ENCODE data around the gene RBKS.

Gene RBKS

DNA sequence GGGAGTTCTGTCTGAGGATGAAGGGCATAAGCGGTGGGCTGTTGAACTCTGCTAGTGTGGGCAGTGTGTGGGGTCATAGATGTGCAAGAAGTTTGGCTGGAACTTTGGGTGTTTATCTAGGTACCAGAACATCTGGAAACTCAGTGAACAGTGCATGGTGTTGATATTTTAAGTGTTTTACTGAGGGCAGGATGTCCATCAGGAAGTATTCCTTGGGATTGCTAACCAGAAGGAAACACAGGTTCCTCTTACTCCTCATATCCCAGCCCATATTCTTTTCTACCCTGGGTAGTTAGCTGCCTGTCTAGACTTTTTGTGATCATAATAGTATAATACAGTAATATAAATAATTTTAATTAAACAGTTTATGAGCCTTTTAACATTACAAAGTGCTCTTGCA lies 15.9 kb upstream of the RBKS start:
- TF ChIP-seq, protein P1, sequence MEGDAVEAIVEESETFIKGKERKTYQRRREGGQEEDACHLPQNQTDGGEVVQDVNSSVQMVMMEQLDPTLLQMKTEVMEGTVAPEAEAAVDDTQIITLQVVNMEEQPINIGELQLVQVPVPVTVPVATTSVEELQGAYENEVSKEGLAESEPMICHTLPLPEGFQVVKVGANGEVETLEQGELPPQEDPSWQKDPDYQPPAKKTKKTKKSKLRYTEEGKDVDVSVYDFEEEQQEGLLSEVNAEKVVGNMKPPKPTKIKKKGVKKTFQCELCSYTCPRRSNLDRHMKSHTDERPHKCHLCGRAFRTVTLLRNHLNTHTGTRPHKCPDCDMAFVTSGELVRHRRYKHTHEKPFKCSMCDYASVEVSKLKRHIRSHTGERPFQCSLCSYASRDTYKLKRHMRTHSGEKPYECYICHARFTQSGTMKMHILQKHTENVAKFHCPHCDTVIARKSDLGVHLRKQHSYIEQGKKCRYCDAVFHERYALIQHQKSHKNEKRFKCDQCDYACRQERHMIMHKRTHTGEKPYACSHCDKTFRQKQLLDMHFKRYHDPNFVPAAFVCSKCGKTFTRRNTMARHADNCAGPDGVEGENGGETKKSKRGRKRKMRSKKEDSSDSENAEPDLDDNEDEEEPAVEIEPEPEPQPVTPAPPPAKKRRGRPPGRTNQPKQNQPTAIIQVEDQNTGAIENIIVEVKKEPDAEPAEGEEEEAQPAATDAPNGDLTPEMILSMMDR (IDR thresholded peaks at IDR 0.05; ENCODE audit: extremely low read depth, missing control alignments), result no peak
- DNase-seq (ENCODE audit: low spot score), result no peak

DNA sequence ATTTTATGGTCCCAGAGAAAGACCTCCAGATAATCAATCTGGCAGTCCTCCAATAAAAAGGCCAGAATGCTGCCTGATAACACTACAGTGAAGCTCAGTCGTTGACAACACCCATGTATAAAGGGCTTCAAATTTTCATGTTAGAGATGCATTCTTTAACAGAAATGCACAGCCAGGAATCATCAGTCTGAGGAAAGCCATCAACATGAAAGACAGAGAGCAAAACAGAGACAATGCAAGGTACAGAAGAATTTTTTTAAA lies 14.1 kb upstream of the RBKS start:
- TF ChIP-seq, protein P1 (IDR thresholded peaks at IDR 0.05; ENCODE audit: extremely low read depth, missing control alignments), result no peak
- no peak for DNase-seq (ENCODE audit: low spot score)

DNA sequence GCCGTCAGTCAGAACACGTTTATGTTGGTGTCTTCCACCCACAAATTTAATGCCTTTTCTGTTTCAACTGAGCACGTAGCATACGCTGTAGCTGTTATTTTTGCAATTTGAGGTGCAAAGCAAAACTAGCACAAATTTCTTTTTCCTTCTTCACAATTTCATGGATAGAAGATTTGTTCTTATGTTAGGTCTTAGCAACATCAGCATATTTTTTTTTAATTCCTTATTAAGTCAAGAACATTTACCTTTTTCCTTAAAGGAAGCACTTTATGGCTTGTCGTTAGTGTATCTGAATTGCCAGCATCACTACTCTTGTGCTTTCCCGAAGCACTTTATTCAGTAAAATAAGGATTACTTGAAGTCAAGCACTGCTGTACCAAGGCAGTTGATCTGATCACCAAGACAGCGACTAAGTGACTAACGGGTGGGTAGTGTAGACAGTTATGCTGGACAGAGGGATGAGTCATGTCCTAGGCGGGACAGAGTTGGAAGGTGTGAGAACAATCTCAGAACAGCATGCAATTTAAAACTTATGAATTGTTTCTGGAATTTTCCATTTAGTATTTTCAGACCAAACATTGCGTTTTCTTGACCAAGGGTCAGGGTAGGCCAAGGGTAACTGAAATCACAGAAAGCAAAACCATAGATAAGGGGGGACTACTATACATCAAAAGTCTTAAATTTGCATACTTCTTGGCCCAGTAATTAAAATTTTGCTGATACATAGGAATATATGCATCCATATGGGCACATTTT lies 13.6 kb upstream of the RBKS start:
- no peak for DNase-seq (ENCODE audit: low spot score)
- TF ChIP-seq, protein P1 (IDR thresholded peaks at IDR 0.05; ENCODE audit: extremely low read depth, missing control alignments), result no peak

DNA sequence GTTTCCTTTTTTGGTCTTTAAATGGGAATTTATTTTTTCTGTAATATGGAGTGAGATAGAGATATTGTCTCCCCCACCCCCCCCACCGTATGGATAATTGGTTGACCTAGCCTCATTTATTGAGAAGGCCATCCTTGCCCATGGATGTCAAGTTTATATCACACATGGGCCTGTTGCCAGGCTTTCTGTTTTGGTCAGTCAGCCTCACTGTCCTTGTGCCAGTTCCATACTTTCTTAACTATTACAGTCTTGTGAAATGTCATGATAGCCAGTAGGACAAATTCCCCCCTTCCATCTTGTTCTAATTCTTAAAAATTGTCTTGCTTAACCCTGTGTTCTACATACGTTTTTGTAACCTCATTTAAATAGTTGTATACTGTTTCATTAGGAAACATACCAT lies 12.8 kb upstream of the RBKS start:
- TF ChIP-seq, protein P1 (IDR thresholded peaks at IDR 0.05; ENCODE audit: extremely low read depth, missing control alignments), result no peak
- no peak for DNase-seq (ENCODE audit: low spot score)

DNA sequence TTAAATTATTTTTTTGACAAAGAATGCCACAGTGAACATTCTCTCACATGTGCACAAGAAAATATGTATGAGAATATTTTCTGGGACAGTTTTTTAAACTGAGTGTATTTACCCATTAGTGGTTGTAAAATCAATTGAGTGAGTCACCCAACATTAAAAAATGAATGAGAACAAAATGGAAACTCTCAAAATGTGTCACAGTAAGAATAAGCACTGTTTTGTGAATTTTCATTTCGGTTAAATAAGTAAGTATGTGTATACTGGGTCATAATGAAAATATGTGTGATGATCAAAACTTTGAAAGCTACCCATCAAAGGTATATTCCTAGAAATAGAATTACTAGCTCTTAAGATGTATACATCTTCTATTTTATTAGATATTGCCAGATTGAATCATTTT lies 11.9 kb upstream of the RBKS start:
- TF ChIP-seq, protein P1 (IDR thresholded peaks at IDR 0.05; ENCODE audit: extremely low read depth, missing control alignments), result no peak
- DNase-seq (ENCODE audit: low spot score), result no peak

DNA sequence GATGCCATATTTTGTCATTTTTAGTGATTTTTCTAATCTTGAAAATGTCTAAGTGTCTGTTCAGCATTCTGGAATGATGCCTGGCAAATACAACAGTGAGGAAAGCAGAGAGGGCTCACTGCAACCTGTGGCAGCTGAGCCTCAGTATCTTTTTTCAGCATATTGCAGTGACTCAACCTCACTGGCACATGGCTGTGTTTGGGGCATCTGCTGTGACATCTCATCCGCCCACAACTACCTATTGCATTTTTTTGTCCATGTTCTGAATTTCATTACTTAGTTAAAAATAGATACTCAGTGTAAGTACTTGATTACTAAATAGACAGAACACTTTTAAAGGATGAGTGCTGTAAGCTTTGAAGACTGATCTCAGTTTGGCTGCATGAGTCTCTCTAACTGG lies 11.0 kb upstream of the RBKS start:
- DNase-seq (ENCODE audit: low spot score), result no peak
- TF ChIP-seq, protein P1 (IDR thresholded peaks at IDR 0.05; ENCODE audit: extremely low read depth, missing control alignments), result no peak

DNA sequence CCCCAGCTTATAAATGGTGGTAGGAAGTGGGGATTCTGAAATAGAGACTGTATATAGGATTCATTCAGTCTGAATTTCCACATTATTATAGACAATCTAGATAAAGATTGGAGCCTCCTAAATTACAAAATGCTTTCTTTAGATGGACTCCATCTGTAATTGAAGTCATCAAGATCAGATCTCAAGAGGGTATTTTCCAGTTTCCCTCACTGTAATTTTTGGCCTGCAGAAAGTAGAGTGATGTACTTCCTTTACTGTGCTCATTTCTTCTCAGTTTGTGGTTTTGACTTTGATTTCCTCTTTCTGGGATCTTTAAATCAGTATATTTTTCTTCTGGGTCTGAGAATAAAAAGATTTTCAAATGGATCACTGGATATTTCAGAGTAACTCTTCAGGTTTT lies 7.5 kb upstream of the RBKS start:
- TF ChIP-seq, protein P1 (IDR thresholded peaks at IDR 0.05; ENCODE audit: extremely low read depth, missing control alignments), result no peak
- DNase-seq (ENCODE audit: low spot score), result no peak

Data from GM20000 (cell line).